GM23338 (cell line): ENCODE results near the gene RETSAT. TPM values are rescaled to one million over a fixed set of nuclear protein-coding genes. Genes with fewer than 3 reads are reported as not detected.

ENCODE experiments used
- ATAC-seq: fragments of 200-7000 bp; cut with Tn5 transposase; 3 replicates; pipeline ENCODE4 v1.9.1; 2020
- DNase-seq: peaks from one replicate; pipeline ENCODE4 v3.0.0-alpha.2; 2015; ENCODE audit warnings: low spot score
- H2AFZ ChIP-seq: fragments of 200-600 bp; sonication (generic); 2 replicates; pipeline ENCODE4 v1.8.0; 2016; ENCODE audit warnings: antibody characterized with exemption, mild to moderate bottlenecking, moderate library complexity
- H3F3A ChIP-seq: fragments of 200-600 bp; sonication (generic); replicated peaks from 2 replicates; pipeline ENCODE4 v1.8.0; 2017; ENCODE audit warnings: antibody characterized with exemption, mixed run types, low read depth
- H3K27ac ChIP-seq: fragments of 200-600 bp; sonication (generic); 2 replicates; pipeline ENCODE4 v1.6.1; 2016; ENCODE audit warnings: low read depth
- H3K27me3 ChIP-seq: fragments of 200-600 bp; sonication (generic); 2 replicates; pipeline ENCODE4 v1.8.0; 2016; ENCODE audit warnings: mild to moderate bottlenecking, mixed run types, moderate library complexity; ENCODE audit not compliant: insufficient read depth
- H3K36me3 ChIP-seq: fragments of 200-600 bp; sonication (generic); 2 replicates; pipeline ENCODE4 v1.8.0; 2016; ENCODE audit warnings: mild to moderate bottlenecking; ENCODE audit not compliant: insufficient read depth
- H3K4me1 ChIP-seq: fragments of 200-600 bp; sonication (generic); 2 replicates; pipeline ENCODE4 v1.8.0; 2016; ENCODE audit warnings: mild to moderate bottlenecking, moderate library complexity; ENCODE audit not compliant: insufficient read depth
- H3K4me2 ChIP-seq: fragments of 200-600 bp; sonication (generic); 2 replicates; pipeline ENCODE4 v1.7.1; 2017; ENCODE audit warnings: mixed run types
- H3K4me3 ChIP-seq: fragments of 200-600 bp; sonication (generic); 2 replicates; pipeline ENCODE4 v1.6.1; 2016; ENCODE audit warnings: mixed run types
- H3K79me2 ChIP-seq: fragments of 200-600 bp; sonication (generic); replicated peaks from 2 replicates; pipeline ENCODE4 v1.8.0; 2017; ENCODE audit warnings: mild to moderate bottlenecking; ENCODE audit not compliant: insufficient read depth
- H3K9me2 ChIP-seq: fragments of 200-600 bp; sonication (generic); 2 replicates; pipeline ENCODE4 v1.8.0; 2017; ENCODE audit not compliant: insufficient read depth
- H4K20me1 ChIP-seq: fragments of 200-600 bp; sonication (generic); replicated peaks from 2 replicates; pipeline ENCODE4 v1.8.0; 2017; ENCODE audit warnings: mild to moderate bottlenecking; ENCODE audit not compliant: insufficient read depth
- H3K27ac Mint-ChIP-seq: 2 replicates; pipeline ENCODE4 v1.8.0; 2020; ENCODE audit warnings: inconsistent platforms, mild to moderate bottlenecking, moderate library complexity, mixed read lengths
- H3K27me3 Mint-ChIP-seq: 3 replicates; pipeline ENCODE4 v1.8.0; 2022; ENCODE audit warnings: low read depth, mild to moderate bottlenecking, moderate library complexity, mixed read lengths, inconsistent platforms; ENCODE audit not compliant: insufficient read depth, poor library complexity
- H3K36me3 Mint-ChIP-seq: 3 replicates; pipeline ENCODE4 v1.8.0; 2021; ENCODE audit warnings: low read depth, mild to moderate bottlenecking, inconsistent platforms, moderate library complexity, mixed read lengths
- H3K4me1 Mint-ChIP-seq: 3 replicates; pipeline ENCODE4 v1.8.0; 2020; ENCODE audit warnings: mild to moderate bottlenecking, inconsistent platforms, mixed read lengths
- H3K4me3 Mint-ChIP-seq: 3 replicates; pipeline ENCODE4 v1.8.0; 2021; ENCODE audit warnings: moderate library complexity, mild to moderate bottlenecking, inconsistent platforms, mixed read lengths
- H3K9me3 Mint-ChIP-seq: 3 replicates; pipeline ENCODE4 v1.8.0; 2020; ENCODE audit warnings: moderate library complexity, mild to moderate bottlenecking, inconsistent platforms, mixed read lengths
- CTCF ChIP-seq, 2 experiments: fragments of 200-600 bp in 1 of 2; sonication (generic) in 1 of 2; conservative IDR thresholded peaks; 2 replicates each; pipeline versions ENCODE4 v1.5.1 to v1.6.1; 2016 to 2017; ENCODE audit warnings: antibody characterized with exemption in 2 of 2, low read depth in 2 of 2, mild to moderate bottlenecking in 2 of 2, moderate library complexity in 1 of 2
- EZH2 ChIP-seq: fragments of 200-600 bp; sonication (generic); IDR thresholded peaks from one replicate; pipeline ENCODE4 v1.8.0; 2017; ENCODE audit warnings: antibody characterized with exemption, mild to moderate bottlenecking, low read depth; ENCODE audit not compliant: unreplicated experiment
- EZH2phosphoT487 ChIP-seq: fragments of 200-600 bp; sonication (generic); IDR thresholded peaks from one replicate; pipeline ENCODE4 v1.8.1; 2018; ENCODE audit warnings: antibody characterized with exemption; ENCODE audit not compliant: unreplicated experiment
- JUNB ChIP-seq: IDR thresholded peaks from one replicate; pipeline ENCODE4 v1.6.1; 2016; ENCODE audit warnings: antibody characterized with exemption; ENCODE audit not compliant: unreplicated experiment
- POLR2AphosphoS5 ChIP-seq: IDR thresholded peaks from 2 replicates; pipeline ENCODE4 v1.6.1; 2016; ENCODE audit warnings: antibody characterized with exemption, low read depth
- STAT1 ChIP-seq: IDR thresholded peaks from one replicate; pipeline ENCODE4 v1.6.1; 2016; ENCODE audit warnings: antibody characterized with exemption; ENCODE audit not compliant: unreplicated experiment
- ZNF114 ChIP-seq: fragments of 250-450 bp; sonication (Bioruptor Pico); IDR thresholded peaks from 2 replicates; pipeline ENCODE4 v1.5.0; 2020; ENCODE audit warnings: mild to moderate bottlenecking, moderate library complexity
- polyA plus RNA-seq: library from polyadenylated mRNA; unstranded; fragments of >200 nt; fragmentation: Nextera tagmentation; extraction: Ambion mirVana; gene quantifications from 2 replicates; pipeline ENCODE4 v1.2.1, GENCODE V29; 2016
- total RNA-seq: library from RNA; depleted of rRNA; stranded (reverse); fragments of >200 nt; shearing (Covaris generic); gene quantifications from 2 replicates; pipeline ENCODE4 v1.2.3, GENCODE V29; 2014
- TF ChIP-seq, protein P1 (sequence below): fragments of 250-450 bp; sonication (Bioruptor Pico); IDR thresholded peaks from 2 replicates; pipeline ENCODE4 v1.5.0; 2020; ENCODE audit warnings: mild to moderate bottlenecking, moderate library complexity
- TF ChIP-seq, protein P2 (sequence below): IDR thresholded peaks from 2 replicates; pipeline ENCODE4 v1.6.1; 2016; ENCODE audit warnings: antibody characterized with exemption
- TF ChIP-seq, protein P3 (sequence below): IDR thresholded peaks from one replicate; pipeline ENCODE4 v1.6.1; 2018; ENCODE audit warnings: antibody characterized with exemption; ENCODE audit not compliant: unreplicated experiment

Gene RETSAT
- total and polyA plus RNA-seq, 2 experiments from 2014 or later = 2.3 to 16.4 TPM

DNA sequence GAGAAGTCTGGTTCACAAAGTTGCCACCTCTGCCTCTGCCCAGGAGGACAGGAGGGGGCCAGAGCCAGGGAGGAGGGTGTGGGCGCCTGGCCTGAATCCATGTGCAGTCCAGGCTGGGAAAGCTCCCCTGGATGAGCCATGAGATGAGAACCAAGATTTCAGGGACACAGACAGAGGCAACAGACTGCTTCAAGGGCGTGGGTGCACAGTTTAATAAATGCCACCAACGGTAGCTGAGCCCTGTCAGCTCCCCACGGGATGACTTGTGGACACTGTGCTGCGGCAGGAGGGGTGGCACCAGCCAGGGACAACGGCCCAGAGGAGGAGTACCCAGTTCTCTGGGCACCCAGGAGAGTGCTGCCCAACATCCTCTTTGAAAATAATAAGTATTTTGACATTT lies 40.6 kb upstream of the RETSAT start (continued):
- TF ChIP-seq, protein P1, sequence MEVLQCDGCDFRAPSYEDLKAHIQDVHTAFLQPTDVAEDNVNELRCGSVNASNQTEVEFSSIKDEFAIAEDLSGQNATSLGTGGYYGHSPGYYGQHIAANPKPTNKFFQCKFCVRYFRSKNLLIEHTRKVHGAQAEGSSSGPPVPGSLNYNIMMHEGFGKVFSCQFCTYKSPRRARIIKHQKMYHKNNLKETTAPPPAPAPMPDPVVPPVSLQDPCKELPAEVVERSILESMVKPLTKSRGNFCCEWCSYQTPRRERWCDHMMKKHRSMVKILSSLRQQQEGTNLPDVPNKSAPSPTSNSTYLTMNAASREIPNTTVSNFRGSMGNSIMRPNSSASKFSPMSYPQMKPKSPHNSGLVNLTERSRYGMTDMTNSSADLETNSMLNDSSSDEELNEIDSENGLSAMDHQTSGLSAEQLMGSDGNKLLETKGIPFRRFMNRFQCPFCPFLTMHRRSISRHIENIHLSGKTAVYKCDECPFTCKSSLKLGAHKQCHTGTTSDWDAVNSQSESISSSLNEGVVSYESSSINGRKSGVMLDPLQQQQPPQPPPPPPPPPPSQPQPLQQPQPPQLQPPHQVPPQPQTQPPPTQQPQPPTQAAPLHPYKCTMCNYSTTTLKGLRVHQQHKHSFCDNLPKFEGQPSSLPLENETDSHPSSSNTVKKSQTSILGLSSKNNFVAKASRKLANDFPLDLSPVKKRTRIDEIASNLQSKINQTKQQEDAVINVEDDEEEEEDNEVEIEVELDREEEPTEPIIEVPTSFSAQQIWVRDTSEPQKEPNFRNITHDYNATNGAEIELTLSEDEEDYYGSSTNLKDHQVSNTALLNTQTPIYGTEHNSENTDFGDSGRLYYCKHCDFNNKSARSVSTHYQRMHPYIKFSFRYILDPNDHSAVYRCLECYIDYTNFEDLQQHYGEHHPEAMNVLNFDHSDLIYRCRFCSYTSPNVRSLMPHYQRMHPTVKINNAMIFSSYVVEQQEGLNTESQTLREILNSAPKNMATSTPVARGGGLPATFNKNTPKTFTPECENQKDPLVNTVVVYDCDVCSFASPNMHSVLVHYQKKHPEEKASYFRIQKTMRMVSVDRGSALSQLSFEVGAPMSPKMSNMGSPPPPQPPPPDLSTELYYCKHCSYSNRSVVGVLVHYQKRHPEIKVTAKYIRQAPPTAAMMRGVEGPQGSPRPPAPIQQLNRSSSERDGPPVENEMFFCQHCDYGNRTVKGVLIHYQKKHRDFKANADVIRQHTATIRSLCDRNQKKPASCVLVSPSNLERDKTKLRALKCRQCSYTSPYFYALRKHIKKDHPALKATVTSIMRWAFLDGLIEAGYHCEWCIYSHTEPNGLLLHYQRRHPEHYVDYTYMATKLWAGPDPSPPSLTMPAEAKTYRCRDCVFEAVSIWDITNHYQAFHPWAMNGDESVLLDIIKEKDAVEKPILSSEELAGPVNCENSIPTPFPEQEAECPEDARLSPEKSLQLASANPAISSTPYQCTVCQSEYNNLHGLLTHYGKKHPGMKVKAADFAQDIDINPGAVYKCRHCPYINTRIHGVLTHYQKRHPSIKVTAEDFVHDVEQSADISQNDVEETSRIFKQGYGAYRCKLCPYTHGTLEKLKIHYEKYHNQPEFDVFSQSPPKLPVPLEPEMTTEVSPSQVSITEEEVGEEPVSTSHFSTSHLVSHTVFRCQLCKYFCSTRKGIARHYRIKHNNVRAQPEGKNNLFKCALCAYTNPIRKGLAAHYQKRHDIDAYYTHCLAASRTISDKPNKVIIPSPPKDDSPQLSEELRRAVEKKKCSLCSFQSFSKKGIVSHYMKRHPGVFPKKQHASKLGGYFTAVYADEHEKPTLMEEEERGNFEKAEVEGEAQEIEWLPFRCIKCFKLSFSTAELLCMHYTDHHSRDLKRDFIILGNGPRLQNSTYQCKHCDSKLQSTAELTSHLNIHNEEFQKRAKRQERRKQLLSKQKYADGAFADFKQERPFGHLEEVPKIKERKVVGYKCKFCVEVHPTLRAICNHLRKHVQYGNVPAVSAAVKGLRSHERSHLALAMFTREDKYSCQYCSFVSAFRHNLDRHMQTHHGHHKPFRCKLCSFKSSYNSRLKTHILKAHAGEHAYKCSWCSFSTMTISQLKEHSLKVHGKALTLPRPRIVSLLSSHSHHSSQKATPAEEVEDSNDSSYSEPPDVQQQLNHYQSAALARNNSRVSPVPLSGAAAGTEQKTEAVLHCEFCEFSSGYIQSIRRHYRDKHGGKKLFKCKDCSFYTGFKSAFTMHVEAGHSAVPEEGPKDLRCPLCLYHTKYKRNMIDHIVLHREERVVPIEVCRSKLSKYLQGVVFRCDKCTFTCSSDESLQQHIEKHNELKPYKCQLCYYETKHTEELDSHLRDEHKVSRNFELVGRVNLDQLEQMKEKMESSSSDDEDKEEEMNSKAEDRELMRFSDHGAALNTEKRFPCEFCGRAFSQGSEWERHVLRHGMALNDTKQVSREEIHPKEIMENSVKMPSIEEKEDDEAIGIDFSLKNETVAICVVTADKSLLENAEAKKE (CRISPR knock-in tag) = no peak
- no peak for TF ChIP-seq ZNF114 (CRISPR knock-in tag)
- TF ChIP-seq STAT1 = no peak
- TF ChIP-seq EZH2 = no peak
- TF ChIP-seq JUNB = no peak
- TF ChIP-seq, protein P2, sequence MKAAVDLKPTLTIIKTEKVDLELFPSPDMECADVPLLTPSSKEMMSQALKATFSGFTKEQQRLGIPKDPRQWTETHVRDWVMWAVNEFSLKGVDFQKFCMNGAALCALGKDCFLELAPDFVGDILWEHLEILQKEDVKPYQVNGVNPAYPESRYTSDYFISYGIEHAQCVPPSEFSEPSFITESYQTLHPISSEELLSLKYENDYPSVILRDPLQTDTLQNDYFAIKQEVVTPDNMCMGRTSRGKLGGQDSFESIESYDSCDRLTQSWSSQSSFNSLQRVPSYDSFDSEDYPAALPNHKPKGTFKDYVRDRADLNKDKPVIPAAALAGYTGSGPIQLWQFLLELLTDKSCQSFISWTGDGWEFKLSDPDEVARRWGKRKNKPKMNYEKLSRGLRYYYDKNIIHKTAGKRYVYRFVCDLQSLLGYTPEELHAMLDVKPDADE = no peak

DNA sequence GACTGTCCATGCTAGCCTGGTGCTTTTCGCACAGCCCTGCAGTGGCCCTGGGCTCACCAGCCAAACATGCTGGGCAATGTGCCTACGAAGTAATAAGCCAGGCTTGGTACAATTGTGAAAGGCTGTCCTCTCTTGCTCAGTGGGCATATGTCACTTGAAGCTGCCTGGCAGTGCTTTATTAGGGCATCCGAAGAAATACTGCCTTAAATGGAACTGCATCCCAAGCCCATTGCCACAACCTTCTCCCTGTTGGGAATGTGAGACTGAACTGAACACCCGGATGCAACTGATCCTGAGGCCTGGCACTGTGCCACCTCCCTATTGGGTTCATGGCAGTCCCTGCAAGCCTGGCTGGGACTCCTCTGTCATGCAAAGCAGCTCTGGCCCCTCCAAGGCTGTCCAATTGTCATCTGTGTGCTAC lies 39.9 kb upstream of the RETSAT start:
- no peaks in the 10 kb centered on the region; the same call in 1 of the 2 replicates for H3K36me3 ChIP-seq
- H3K27me3 ChIP-seq = no peaks in the 10 kb centered on the region
- peaks cover 3% of the 10 kb centered on the region; the same call in 1 of the 2 replicates for H3K4me1 ChIP-seq
- Mint-ChIP-seq H3K27ac (no peak overlapping the region), H3K4me3 (no peak overlapping the region), H3K36me3 (peaks cover 5% of the 10 kb centered on the region), H3K9me3 (no peaks in the 10 kb centered on the region), H3K27me3 (peaks cover 1% of the 10 kb centered on the region), H3K4me1 (peaks cover 20% of the 10 kb centered on the region)
- H3F3A ChIP-seq = 0 out of 2 replicates have a peak, but pooled peaks cover 7% of the 10 kb centered on the region
- H2AFZ ChIP-seq = no peak overlapping the region
- no peaks in the 10 kb centered on the region for H3K79me2 ChIP-seq
- no peaks in the 10 kb centered on the region for H3K9me2 ChIP-seq
- H3K4me3 ChIP-seq = no peak overlapping the region
- H3K4me2 ChIP-seq = no peak overlapping the region
- no peaks in the 10 kb centered on the region for H4K20me1 ChIP-seq
- ATAC-seq = no peak
- no peak for DNase-seq
- no peak overlapping the region for H3K27ac ChIP-seq
- TF ChIP-seq EZH2phosphoT487 (no peak), CTCF (conservative IDR thresholded peaks at IDR 0.05; ENCODE audit: low read depth in 2 of 2) (no peak), EZH2 (no peak), POLR2AphosphoS5 (no peak)
- TF ChIP-seq, protein P3, sequence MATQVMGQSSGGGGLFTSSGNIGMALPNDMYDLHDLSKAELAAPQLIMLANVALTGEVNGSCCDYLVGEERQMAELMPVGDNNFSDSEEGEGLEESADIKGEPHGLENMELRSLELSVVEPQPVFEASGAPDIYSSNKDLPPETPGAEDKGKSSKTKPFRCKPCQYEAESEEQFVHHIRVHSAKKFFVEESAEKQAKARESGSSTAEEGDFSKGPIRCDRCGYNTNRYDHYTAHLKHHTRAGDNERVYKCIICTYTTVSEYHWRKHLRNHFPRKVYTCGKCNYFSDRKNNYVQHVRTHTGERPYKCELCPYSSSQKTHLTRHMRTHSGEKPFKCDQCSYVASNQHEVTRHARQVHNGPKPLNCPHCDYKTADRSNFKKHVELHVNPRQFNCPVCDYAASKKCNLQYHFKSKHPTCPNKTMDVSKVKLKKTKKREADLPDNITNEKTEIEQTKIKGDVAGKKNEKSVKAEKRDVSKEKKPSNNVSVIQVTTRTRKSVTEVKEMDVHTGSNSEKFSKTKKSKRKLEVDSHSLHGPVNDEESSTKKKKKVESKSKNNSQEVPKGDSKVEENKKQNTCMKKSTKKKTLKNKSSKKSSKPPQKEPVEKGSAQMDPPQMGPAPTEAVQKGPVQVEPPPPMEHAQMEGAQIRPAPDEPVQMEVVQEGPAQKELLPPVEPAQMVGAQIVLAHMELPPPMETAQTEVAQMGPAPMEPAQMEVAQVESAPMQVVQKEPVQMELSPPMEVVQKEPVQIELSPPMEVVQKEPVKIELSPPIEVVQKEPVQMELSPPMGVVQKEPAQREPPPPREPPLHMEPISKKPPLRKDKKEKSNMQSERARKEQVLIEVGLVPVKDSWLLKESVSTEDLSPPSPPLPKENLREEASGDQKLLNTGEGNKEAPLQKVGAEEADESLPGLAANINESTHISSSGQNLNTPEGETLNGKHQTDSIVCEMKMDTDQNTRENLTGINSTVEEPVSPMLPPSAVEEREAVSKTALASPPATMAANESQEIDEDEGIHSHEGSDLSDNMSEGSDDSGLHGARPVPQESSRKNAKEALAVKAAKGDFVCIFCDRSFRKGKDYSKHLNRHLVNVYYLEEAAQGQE = no peak
